Measurements from ENCODE around the gene INTS1. TPM values are rescaled to one million over a fixed set of nuclear protein-coding genes. Genes with fewer than 3 reads are reported as not detected.

The INTS1 gene
- total RNA-seq, 2 donors from 2014 or later = 79.0 to 153 TPM

DNA sequence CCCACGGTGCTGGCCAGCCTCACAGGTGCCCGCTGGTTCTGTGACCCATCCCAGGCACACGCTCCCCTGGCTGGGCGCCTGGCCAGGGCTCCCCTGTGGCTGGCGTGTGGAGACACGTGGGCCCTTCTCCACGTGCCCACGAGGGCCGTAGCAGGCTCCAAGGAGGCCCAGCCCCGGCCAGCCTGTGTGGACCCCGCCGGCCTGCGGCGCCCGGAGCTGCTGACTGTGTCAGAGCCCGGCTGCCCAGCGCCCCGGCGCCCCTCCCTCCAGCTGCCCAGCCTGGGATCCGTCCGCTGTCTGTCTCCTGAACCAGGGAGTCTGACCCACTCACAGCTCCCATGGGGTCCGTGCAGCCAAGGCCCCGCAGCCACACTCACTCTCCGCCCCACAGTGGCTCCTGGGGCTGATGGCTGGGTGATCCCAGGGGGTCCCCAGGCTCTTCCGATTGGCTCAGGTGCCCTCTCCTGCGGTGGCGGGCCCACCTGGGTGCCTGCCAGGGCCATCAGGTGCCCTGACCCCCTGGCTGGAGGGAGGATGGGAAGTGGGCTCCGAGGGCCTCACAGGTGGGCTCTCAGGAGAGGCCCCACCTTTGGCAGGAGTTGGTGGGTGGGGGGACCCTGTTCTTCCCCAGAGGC lies 42.2 kb upstream of the INTS1 start:
- no peak for ATAC-seq
- Mint-ChIP-seq H3K9me3 (no peaks in the 10 kb centered on the region), H3K27ac (no peak overlapping the region)

DNA sequence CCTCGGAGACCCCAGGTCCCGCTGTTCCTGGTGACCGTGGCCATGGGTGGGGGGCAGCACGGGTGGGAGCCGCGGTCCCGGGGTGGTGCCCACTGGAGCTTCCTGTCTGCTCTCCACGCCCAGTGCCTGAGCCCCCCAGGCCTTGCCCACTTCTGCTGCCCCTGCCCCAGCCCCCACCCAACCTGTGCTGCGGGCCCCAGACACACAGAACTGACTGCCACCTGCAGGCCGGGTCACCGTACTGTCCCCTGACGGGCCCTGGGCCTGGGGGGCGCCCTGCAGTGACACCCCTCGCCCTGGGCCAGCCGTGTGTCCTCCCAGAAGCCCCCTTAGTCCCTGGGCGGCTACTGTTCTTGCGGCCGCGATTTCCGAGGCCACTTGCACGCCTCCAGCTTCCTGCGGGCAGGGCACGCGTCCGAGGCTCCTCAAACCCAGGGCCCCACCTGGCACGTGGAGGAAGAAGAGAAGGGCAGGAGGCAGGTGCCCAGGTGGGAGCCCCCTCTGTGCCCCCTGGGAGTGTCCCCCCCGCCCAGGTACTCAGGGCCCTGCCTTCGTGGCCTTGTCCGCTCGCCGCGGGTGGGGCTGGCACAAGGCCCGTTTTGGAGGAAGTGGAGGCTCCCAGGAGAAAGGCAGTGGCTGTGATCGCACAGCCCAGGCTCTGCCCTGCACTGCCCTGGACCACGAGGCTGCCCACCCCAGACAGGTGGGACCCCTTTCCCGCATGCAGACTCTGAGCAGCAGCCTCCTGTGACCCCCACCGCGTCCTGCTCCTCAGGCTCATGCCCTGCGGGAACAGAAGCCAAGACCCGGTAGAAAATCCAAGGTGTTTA lies 41.4 kb upstream of the INTS1 start:
- Mint-ChIP-seq H3K36me3 (no peaks in the 10 kb centered on the region), H3K27me3 (no peaks in the 10 kb centered on the region), H3K4me1 (ENCODE audit: low read depth in 2 of 2) (no peaks in the 10 kb centered on the region), H3K4me3 (no peak overlapping the region), H3K27ac (no peak overlapping the region), H3K9me3 (no peaks in the 10 kb centered on the region)
- no peak for DNase-seq (ENCODE audit: low spot score)
- ATAC-seq = no peak

More for the DNA sequence above, 42.2 kb upstream of the INTS1 start:
- Mint-ChIP-seq H3K4me3 (no peak overlapping the region), H3K4me1 (ENCODE audit: low read depth in 2 of 2) (no peaks in the 10 kb centered on the region), H3K36me3 (no peaks in the 10 kb centered on the region), H3K27me3 (no peaks in the 10 kb centered on the region)
- no peak for DNase-seq (ENCODE audit: low spot score)

GRCh38 chr7:1544896-1545416 lies 40.8 kb upstream of the INTS1 start:
- H3K9me3 Mint-ChIP-seq = no peaks in the 10 kb centered on the region
- ATAC-seq (peak in 1 of 2 donors; percentile 3), DNase-seq (ENCODE audit: low spot score) (no peak)
- no peaks in the 10 kb centered on the region for H3K4me1 Mint-ChIP-seq (ENCODE audit: low read depth in 2 of 2)
- H3K27ac Mint-ChIP-seq = no peak overlapping the region
- no peak overlapping the region for H3K4me3 Mint-ChIP-seq
- no peaks in the 10 kb centered on the region for H3K27me3 Mint-ChIP-seq
- no peaks in the 10 kb centered on the region for H3K36me3 Mint-ChIP-seq

GRCh38 chr7:1544178-1544895 lies 40.1 kb upstream of the INTS1 start:
- no peak for DNase-seq (ENCODE audit: low spot score)
- Mint-ChIP-seq H3K4me3 (no peak overlapping the region), H3K36me3 (no peaks in the 10 kb centered on the region), H3K27ac (no peak overlapping the region), H3K4me1 (ENCODE audit: low read depth in 2 of 2) (no peaks in the 10 kb centered on the region), H3K9me3 (no peaks in the 10 kb centered on the region), H3K27me3 (no peaks in the 10 kb centered on the region)
- no peak for ATAC-seq

- Mint-ChIP-seq H3K36me3 (no peaks in the 10 kb centered on the region), H3K27me3 (no peaks in the 10 kb centered on the region), H3K27ac (no peak overlapping the region), H3K9me3 (no peaks in the 10 kb centered on the region), H3K4me3 (no peak overlapping the region), H3K4me1 (ENCODE audit: low read depth in 2 of 2) (no peaks in the 10 kb centered on the region)
- ATAC-seq = no peak
- no peak for DNase-seq (ENCODE audit: low spot score)
These were observed 39.6 kb upstream of the INTS1 start for GRCh38 chr7:1543826-1544177.

GRCh38 chr7:1542841-1543747 lies 38.9 kb upstream of the INTS1 start:
- Mint-ChIP-seq H3K9me3 (no peaks in the 10 kb centered on the region), H3K36me3 (no peaks in the 10 kb centered on the region), H3K27ac (no peak overlapping the region), H3K4me3 (no peak overlapping the region), H3K4me1 (ENCODE audit: low read depth in 2 of 2) (no peaks in the 10 kb centered on the region), H3K27me3 (no peaks in the 10 kb centered on the region)
- DNase-seq (ENCODE audit: low spot score) (no peak), ATAC-seq (no peak)

DNA sequence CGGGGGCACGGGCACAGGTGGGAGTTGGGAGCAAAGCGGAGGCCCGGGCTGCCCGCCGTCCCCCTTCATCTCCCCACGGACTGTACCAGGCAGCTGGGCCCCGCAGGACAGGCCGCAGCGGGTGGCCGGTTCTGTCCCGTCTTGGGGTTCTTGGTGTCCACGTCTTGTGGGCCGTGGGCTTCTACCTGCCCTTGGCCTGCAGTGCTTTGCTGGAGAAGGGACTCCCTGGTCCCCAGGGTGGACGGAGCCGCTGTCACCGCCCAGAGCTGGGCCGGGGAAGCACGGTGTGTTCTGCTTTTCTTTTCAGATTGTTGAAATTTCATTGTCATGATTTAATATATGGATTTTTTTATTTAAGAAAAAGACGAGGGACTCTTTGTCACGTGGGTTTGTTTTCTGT lies 38.1 kb upstream of the INTS1 start:
- Mint-ChIP-seq H3K9me3 (no peaks in the 10 kb centered on the region), H3K27me3 (no peaks in the 10 kb centered on the region), H3K4me3 (no peak overlapping the region), H3K36me3 (no peaks in the 10 kb centered on the region), H3K4me1 (ENCODE audit: low read depth in 2 of 2) (peaks cover 0 to 2% of the 10 kb centered on the region in 2 donors), H3K27ac (no peak overlapping the region)
- no peak for DNase-seq (ENCODE audit: low spot score)
- no peak for ATAC-seq

DNA sequence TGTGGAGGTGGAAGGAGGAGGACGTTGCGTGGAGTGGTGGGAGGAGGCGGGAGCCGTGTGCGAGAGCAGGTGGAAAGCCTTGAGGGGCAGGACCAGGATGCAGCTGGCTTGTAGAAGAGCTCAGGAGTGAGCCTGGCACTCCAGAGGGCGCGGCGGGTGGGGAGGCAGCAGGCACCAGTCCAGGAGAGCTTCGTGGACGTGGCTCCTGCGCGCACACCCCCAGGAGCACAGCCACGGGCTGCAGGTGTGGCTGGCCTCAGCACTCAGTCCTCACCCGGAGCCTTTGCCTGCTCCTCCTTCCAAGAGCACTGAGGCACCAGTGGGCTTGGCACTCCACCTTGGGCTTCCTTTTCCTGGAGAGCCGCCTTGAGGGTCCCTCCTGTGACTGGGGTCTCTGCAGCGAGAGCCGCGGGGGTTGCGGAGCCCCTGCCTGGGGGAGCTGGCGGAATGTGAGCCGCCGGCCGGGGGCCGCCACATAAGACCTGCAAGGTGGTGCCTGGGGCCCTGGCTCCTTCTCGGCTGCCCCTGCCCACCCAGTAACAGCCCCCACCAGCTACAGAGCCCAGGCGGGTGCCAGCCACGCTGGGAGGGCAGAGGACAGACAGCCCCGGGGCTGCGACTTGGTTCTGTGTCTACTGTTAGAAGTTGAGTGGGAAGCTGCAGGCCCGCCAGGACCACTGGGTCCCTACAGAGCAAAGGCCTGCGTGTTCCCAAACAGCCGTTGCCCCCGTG lies 37.4 kb upstream of the INTS1 start:
- Mint-ChIP-seq H3K4me3 (no peak overlapping the region), H3K27ac (no peak overlapping the region), H3K4me1 (ENCODE audit: low read depth in 2 of 2) (peaks cover 0 to 2% of the 10 kb centered on the region in 2 donors), H3K36me3 (no peaks in the 10 kb centered on the region), H3K9me3 (no peaks in the 10 kb centered on the region), H3K27me3 (no peaks in the 10 kb centered on the region)
- ATAC-seq = no peak
- no peak for DNase-seq (ENCODE audit: low spot score)

DNA sequence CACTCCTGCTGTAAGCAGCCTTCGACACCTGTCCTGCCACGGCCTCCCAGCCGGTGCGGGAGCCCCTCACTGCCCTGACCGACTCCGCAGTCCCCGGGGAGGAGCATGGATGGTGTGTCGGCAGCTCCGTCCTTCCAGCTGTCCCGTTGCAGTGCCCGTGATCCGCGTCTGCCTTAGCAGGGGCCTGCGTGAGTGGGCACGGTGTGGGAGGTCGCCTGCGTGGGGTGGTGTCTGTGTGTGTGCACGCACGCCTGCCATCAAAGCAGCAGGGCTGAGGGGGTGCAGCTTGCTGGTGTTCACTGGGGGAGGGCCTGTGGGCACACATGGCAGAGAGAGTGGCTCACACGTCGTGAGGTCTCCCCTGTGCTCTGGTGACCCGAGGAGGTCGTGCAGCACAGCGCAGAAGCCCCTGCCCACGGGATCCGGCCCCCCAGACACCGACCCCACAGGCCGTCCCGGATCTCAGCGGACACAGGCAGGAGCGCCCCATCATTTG lies 36.6 kb upstream of the INTS1 start:
- peaks cover 0 to 2% of the 10 kb centered on the region in 2 donors for H3K4me1 Mint-ChIP-seq (ENCODE audit: low read depth in 2 of 2)
- no peaks in the 10 kb centered on the region for H3K36me3 Mint-ChIP-seq
- no peaks in the 10 kb centered on the region for H3K27me3 Mint-ChIP-seq
- no peaks in the 10 kb centered on the region for H3K9me3 Mint-ChIP-seq
- no peak overlapping the region for H3K4me3 Mint-ChIP-seq
- DNase-seq (ENCODE audit: low spot score) (no peak), ATAC-seq (no peak)
- no peak overlapping the region for H3K27ac Mint-ChIP-seq

GRCh38 chr7:1539882-1540775 lies 35.9 kb upstream of the INTS1 start:
- Mint-ChIP-seq H3K9me3 (no peaks in the 10 kb centered on the region), H3K4me3 (no peak overlapping the region), H3K27ac (no peak overlapping the region), H3K4me1 (ENCODE audit: low read depth in 2 of 2) (peaks cover 0 to 2% of the 10 kb centered on the region in 2 donors), H3K27me3 (no peaks in the 10 kb centered on the region), H3K36me3 (no peaks in the 10 kb centered on the region)
- DNase-seq (ENCODE audit: low spot score) (no peak), ATAC-seq (no peak)

GRCh38 chr7:1539181-1539881 lies 35.1 kb upstream of the INTS1 start:
- peaks cover 0 to 2% of the 10 kb centered on the region in 2 donors for H3K4me1 Mint-ChIP-seq (ENCODE audit: low read depth in 2 of 2)
- H3K27ac Mint-ChIP-seq = no peak overlapping the region
- no peak overlapping the region for H3K4me3 Mint-ChIP-seq
- no peak for ATAC-seq
- no peaks in the 10 kb centered on the region for H3K9me3 Mint-ChIP-seq
- no peaks in the 10 kb centered on the region for H3K27me3 Mint-ChIP-seq
- no peaks in the 10 kb centered on the region for H3K36me3 Mint-ChIP-seq
- no peak for DNase-seq (ENCODE audit: low spot score)

All from natural killer cell treated with Interleukin-12 subunit alpha and Interleukin-12 subunit beta and Interleukin-15 and Interleukin-18, amount 100 ng/mL, for 72 hours (primary cell).